Measurements from ENCODE around the gene TIGD1. TPM values are rescaled to one million over a fixed set of nuclear protein-coding genes. Genes with fewer than 3 reads are reported as not detected.
"Not testable (repeated sequence)": the region's sequence is repeated elsewhere in the genome, so short reads cannot be mapped to it uniquely, and the experiment has no call there.

Gene TIGD1
- total and polyA plus RNA-seq, 8 donors, result 0.88 to 5.9 (median 2.2) TPM

- FAIRE-seq (no peak), ATAC-seq (peak; percentile 35 to 65 (median 42)), DNase-seq (no peak)
- no peak for TF ChIP-seq CTCF (IDR thresholded peaks at IDR 0.05)
- Histone ChIP-seq H3K4me3 (no peak overlapping the region), H3K9me3 (no peaks in the 10 kb centered on the region), H3K27ac (peak overlapping the region in 3 of 4 donors; percentile 19 to 50 (median 34)), H3K36me3 (peaks cover 7 to 16% (median 8%) of the 10 kb centered on the region in 3 donors), H3K27me3 (no peaks in the 10 kb centered on the region), H3K4me1 (peaks cover 0 to 5% (median 4%) of the 10 kb centered on the region in 3 donors)
- intact Hi-C loops (cut with DNase I), result no loop called here
Observed at GRCh38 chr2:232573042-232573441, 22.7 kb upstream of the TIGD1 start.

GRCh38 chr2:232571026-232571474 is 20.7 kb upstream of the TIGD1 start:
- peaks cover 14 to 30% (median 27%) of the 10 kb centered on the region in 3 donors for H3K36me3 ChIP-seq
- DNase-seq (no peak), FAIRE-seq (no peak), ATAC-seq (peak; percentile 50 to 84 (median 59))
- no peaks in the 10 kb centered on the region for H3K27me3 ChIP-seq
- intact Hi-C loops (cut with DNase I), result no loop called here
- TF ChIP-seq CTCF (IDR thresholded peaks at IDR 0.05), result no peak
- H3K9me3 ChIP-seq, result no peaks in the 10 kb centered on the region
- no peak overlapping the region for H3K4me3 ChIP-seq
- H3K27ac ChIP-seq, result peak overlapping the region in 2 of 4 donors; percentile 21 to 41
- whole genome bisulfite sequencing, 2 donors, result 68 to 76% methylated on average over 7 of the region's 7 CpGs
- H3K4me1 ChIP-seq, result peaks cover 0 to 5% (median 4%) of the 10 kb centered on the region in 3 donors

- peaks cover 14 to 33% (median 30%) of the 10 kb centered on the region in 3 donors for H3K36me3 ChIP-seq
- intact Hi-C loops (cut with DNase I); DNase-seq; H3K27me3 ChIP-seq; H3K9me3 ChIP-seq; FAIRE-seq; H3K4me1 ChIP-seq; H3K4me3 ChIP-seq; ATAC-seq: not testable (repeated sequence)
- H3K27ac ChIP-seq, result peak overlapping the region in 2 of 4 donors; percentile 21 to 41
- 92 to 97% methylated on average over 6 of the region's 6 CpGs for WGBS, 2 donors
Observed at GRCh38 chr2:232570481-232570880, 20.1 kb upstream of the TIGD1 start.

- H3K4me1 ChIP-seq, result peaks cover 0 to 5% (median 4%) of the 10 kb centered on the region in 3 donors
- H3K27me3 ChIP-seq, result no peaks in the 10 kb centered on the region
- no peaks in the 10 kb centered on the region for H3K9me3 ChIP-seq
- ATAC-seq (no peak), FAIRE-seq (no peak), DNase-seq (no peak)
- no peak overlapping the region for H3K27ac ChIP-seq
- 93 to 96% methylated on average over 9 of the region's 9 CpGs for WGBS, 2 donors
- intact Hi-C loops (cut with DNase I), result no loop called here
- no peak overlapping the region for H3K4me3 ChIP-seq
- peaks cover 14 to 42% (median 34%) of the 10 kb centered on the region in 3 donors for H3K36me3 ChIP-seq
- no peak for TF ChIP-seq CTCF (IDR thresholded peaks at IDR 0.05)
Observed at GRCh38 chr2:232569541-232569940, 19.2 kb upstream of the TIGD1 start.

DNA sequence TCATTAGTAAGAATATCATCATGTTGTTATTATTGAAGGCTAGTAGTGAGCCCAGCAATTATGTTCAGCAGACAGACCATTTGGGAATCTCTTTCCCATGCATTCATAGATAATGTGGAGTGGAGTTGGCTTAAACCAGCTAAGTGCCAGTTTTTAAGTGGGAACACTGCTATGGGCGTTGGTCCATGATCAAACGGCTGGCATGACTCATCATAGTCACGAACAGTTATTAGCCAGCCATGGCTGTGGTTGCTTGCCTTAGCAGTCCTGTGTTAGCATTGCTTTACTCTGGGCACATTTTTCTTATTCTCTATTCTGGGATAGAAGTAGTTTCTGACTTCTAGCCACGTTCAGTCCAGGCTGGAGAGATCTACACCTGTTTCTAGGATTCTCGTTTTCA is 17.8 kb upstream of the TIGD1 start:
- WGBS, 2 donors, result 78 to 85% methylated on average over 5 of the region's 5 CpGs
- FAIRE-seq (no peak), DNase-seq (no peak), ATAC-seq (peak in 1 of 4 donors; percentile 28)
- no peak overlapping the region for H3K27ac ChIP-seq
- H3K9me3 ChIP-seq, result no peaks in the 10 kb centered on the region
- peaks cover 14 to 48% (median 38%) of the 10 kb centered on the region in 3 donors for H3K36me3 ChIP-seq
- TF ChIP-seq CTCF (IDR thresholded peaks at IDR 0.05), result no peak
- H3K27me3 ChIP-seq, result no peaks in the 10 kb centered on the region
- intact Hi-C loops (cut with DNase I), result no loop called here
- peaks cover 0 to 5% (median 1%) of the 10 kb centered on the region in 3 donors for H3K4me1 ChIP-seq
- H3K4me3 ChIP-seq, result no peak overlapping the region
